ENCODE data around the gene PAM.

The PAM gene

GRCh38 chr5:102754767-102755431, at the start of gene PAM:
Gene PAM, plus strand, starts transcription at chr5:102755305. Its CDS starts 110,891 bp downstream, at chr5:102866196.
- ATAC-seq: peak; percentile 90
- 0 out of 2 replicates have a peak, but pooled peaks have one; percentile 39 for TF ChIP-seq TSHZ2 (CRISPR knock-in tag; IDR thresholded peaks at IDR 0.05)
- no peak for TF ChIP-seq TOX (CRISPR knock-in tag; IDR thresholded peaks at IDR 0.05; ENCODE audit: borderline replicate concordance)
- no peak for TF ChIP-seq ZFP30 (CRISPR knock-in tag; IDR thresholded peaks at IDR 0.05)

- TF ChIP-seq CSDC2 (CRISPR knock-in tag; IDR thresholded peaks at IDR 0.05): no peak
- TF ChIP-seq ZFP30 (CRISPR knock-in tag; IDR thresholded peaks at IDR 0.05): no peak
- no peak for TF ChIP-seq ZNF8 (CRISPR knock-in tag; IDR thresholded peaks at IDR 0.05)
- TF ChIP-seq OSR1 (CRISPR knock-in tag; IDR thresholded peaks at IDR 0.05): no peak
- no peak for TF ChIP-seq PATZ1 (CRISPR knock-in tag; IDR thresholded peaks at IDR 0.05; ENCODE audit: borderline replicate concordance)
- no peak for ATAC-seq
These were observed 43.4 kb upstream of the PAM start for GRCh38 chr5:102711525-102712385.

- no peak for ATAC-seq
- no peak for TF ChIP-seq ESRRG (CRISPR knock-in tag; IDR thresholded peaks at IDR 0.05)
- no peak for TF ChIP-seq TSHZ2 (CRISPR knock-in tag; IDR thresholded peaks at IDR 0.05)
- no peak for TF ChIP-seq ZNF565 (CRISPR knock-in tag; conservative IDR thresholded peaks at IDR 0.05; ENCODE audit: low read depth)
- TF ChIP-seq TOX (CRISPR knock-in tag; IDR thresholded peaks at IDR 0.05; ENCODE audit: borderline replicate concordance): no peak
- TF ChIP-seq ZFP30 (CRISPR knock-in tag; IDR thresholded peaks at IDR 0.05): no peak
- no peak for TF ChIP-seq RARB (CRISPR knock-in tag; IDR thresholded peaks at IDR 0.05)
- TF ChIP-seq POU6F1 (CRISPR knock-in tag; IDR thresholded peaks at IDR 0.05; ENCODE audit: borderline replicate concordance, low read depth): no peak
- TF ChIP-seq ARNTL (CRISPR knock-in tag; IDR thresholded peaks at IDR 0.05; ENCODE audit: borderline replicate concordance, low read depth): no peak
- TF ChIP-seq ZC3H10 (CRISPR knock-in tag; IDR thresholded peaks at IDR 0.05): no peak
- TF ChIP-seq CSRNP3 (CRISPR knock-in tag; IDR thresholded peaks at IDR 0.05): no peak
- TF ChIP-seq ZFP3 (CRISPR knock-in tag; IDR thresholded peaks at IDR 0.05): no peak
- no peak for TF ChIP-seq ISL1 (CRISPR knock-in tag; IDR thresholded peaks at IDR 0.05)
- no peak for TF ChIP-seq SNAI2 (CRISPR knock-in tag; IDR thresholded peaks at IDR 0.05)
- TF ChIP-seq OSR1 (CRISPR knock-in tag; IDR thresholded peaks at IDR 0.05): no peak
- TF ChIP-seq PATZ1 (CRISPR knock-in tag; IDR thresholded peaks at IDR 0.05; ENCODE audit: borderline replicate concordance): no peak
- TF ChIP-seq ZNF70 (CRISPR knock-in tag; IDR thresholded peaks at IDR 0.05): no peak
- no peak for TF ChIP-seq CREB5 (CRISPR knock-in tag; IDR thresholded peaks at IDR 0.05; ENCODE audit: low read depth)
- no peak for TF ChIP-seq CSDC2 (CRISPR knock-in tag; IDR thresholded peaks at IDR 0.05)
- TF ChIP-seq GLIS3 (CRISPR knock-in tag; IDR thresholded peaks at IDR 0.05): no peak
- no peak for TF ChIP-seq TCF4 (CRISPR knock-in tag; IDR thresholded peaks at IDR 0.05; ENCODE audit: borderline replicate concordance)
These were observed 41.8 kb upstream of the PAM start for GRCh38 chr5:102713278-102713677.

All from SK-N-SH treated with all-trans-retinoic acid at 6 μM for 48 hours (cell line).